MG63 (cell line): Measurements from ENCODE around the gene OXNAD1. TPM values are rescaled to one million over a fixed set of nuclear protein-coding genes. Genes with fewer than 3 reads are reported as not detected.

Experiments used
- DNase-seq: peaks from one replicate; pipeline ENCODE4 v3.0.0-alpha.2; 2020
- H3K27me3 ChIP-seq: fragments of 250-450 bp; sonication (Bioruptor Pico); 2 replicates; pipeline ENCODE4 v1.5.1; 2020; ENCODE audit warnings: mild to moderate bottlenecking, moderate library complexity
- H3K36me3 ChIP-seq: fragments of 250-450 bp; sonication (Bioruptor Pico); 2 replicates; pipeline ENCODE4 v1.5.1; 2020; ENCODE audit warnings: mild to moderate bottlenecking, moderate library complexity
- H3K4me3 ChIP-seq: fragments of 250-450 bp; sonication (Bioruptor Pico); 2 replicates; pipeline ENCODE4 v1.5.1; 2020; ENCODE audit warnings: mild to moderate bottlenecking, moderate library complexity
- H3K9me3 ChIP-seq: fragments of 250-450 bp; sonication (Bioruptor Pico); 2 replicates; pipeline ENCODE4 v1.5.1; 2020; ENCODE audit warnings: mild to moderate bottlenecking, moderate library complexity
- total RNA-seq: library from RNA; depleted of rRNA; stranded (reverse); fragments of >200 nt; shearing (Covaris generic); gene quantifications from 2 replicates; pipeline ENCODE4 v1.2.3, GENCODE V29; 2014; ENCODE audit warnings: low replicate concordance

The OXNAD1 gene
- total RNA-seq, 1 experiment from 2014 or later, result 8.8 TPM

DNA sequence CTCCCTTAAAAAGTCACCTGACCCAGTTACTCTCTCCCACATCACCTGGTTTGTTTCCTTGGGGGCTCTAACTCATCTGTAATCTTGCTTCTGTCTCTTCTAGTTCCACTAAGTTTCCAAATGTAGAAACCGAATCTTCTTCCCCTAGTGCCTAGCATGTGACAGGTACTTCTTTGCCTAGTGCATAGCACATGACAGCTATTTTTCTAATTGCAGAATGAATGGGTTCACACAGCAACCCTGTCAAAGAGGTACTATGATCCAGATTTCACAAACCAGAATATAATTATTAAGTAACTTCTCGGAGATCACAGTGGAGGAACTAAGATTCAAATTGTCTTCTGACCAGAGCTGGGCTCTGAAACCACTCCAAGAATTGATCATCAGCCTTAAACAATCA lies 7.7 kb upstream of the OXNAD1 start:
- H3K9me3 ChIP-seq, result no peaks in the 10 kb centered on the region
- no peak overlapping the region for H3K4me3 ChIP-seq
- no peak for DNase-seq

DNA sequence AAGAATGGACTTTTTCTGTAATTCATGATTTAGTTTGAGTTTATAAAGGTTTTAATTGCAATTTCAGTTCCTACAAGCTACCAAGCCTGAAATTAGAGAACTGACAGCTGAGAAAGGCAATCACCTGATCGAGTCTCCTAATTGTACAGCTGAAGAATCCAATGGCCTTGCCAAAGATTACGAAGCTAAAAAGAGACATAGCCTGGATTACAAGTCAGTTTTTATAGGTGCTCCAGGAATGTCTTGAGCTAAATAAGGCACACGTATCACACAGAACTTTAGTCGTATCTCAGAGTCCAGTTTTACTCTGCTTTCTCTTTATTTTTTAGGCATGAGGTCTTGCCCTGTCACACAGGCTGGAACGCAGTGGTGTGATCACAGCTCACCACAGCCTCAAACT lies 6.8 kb upstream of the OXNAD1 start:
- no peaks in the 10 kb centered on the region for H3K27me3 ChIP-seq
- H3K4me3 ChIP-seq, result no peak overlapping the region
- H3K9me3 ChIP-seq, result no peaks in the 10 kb centered on the region
- no peak for DNase-seq
- peaks cover 9% of the 10 kb centered on the region for H3K36me3 ChIP-seq

More for the DNA sequence above, 7.7 kb upstream of the OXNAD1 start:
- Histone ChIP-seq H3K27me3 (no peaks in the 10 kb centered on the region), H3K36me3 (peaks cover 9% of the 10 kb centered on the region)

DNA sequence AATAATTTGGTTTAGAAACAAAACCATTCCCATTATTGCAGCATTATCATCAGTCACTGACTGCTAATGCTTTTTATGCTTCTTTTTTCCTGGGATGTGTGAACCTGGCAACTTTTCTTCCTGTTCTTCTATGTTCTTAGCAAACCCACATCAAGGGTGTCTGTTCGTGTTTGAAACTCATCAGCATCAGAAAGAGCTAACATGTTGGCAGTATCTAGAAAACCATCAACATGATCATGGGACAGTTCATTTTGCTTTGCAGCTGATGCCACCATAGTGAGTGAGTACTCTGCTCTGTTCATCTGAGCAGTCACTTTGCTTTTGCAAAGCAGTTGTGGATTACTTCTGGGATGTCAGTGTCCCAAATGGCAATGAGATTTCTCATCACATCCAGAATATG lies 6.1 kb upstream of the OXNAD1 start:
- no peak for DNase-seq
- Histone ChIP-seq H3K36me3 (peaks cover 9% of the 10 kb centered on the region), H3K27me3 (no peaks in the 10 kb centered on the region), H3K9me3 (no peaks in the 10 kb centered on the region), H3K4me3 (no peak overlapping the region)

- no peak for DNase-seq
- Histone ChIP-seq H3K27me3 (no peaks in the 10 kb centered on the region), H3K36me3 (peaks cover 9% of the 10 kb centered on the region)
These were observed 5.0 kb upstream of the OXNAD1 start for GRCh38 chr3:16260046-16260445.

GRCh38 chr3:16262174-16262573 lies 2.8 kb upstream of the OXNAD1 start:
- H3K9me3 ChIP-seq, result no peaks in the 10 kb centered on the region
- no peaks in the 10 kb centered on the region for H3K27me3 ChIP-seq
- DNase-seq, result no peak
- H3K36me3 ChIP-seq, result peaks cover 9% of the 10 kb centered on the region
- H3K4me3 ChIP-seq, result no peak overlapping the region

More at GRCh38 chr3:16260046-16260445, 5.0 kb upstream of the OXNAD1 start:
- Histone ChIP-seq H3K9me3 (no peaks in the 10 kb centered on the region), H3K4me3 (no peak overlapping the region)

GRCh38 chr3:16264174-16264707 lies 771 bp upstream of the OXNAD1 start:
- DNase-seq, result no peak
- H3K36me3 ChIP-seq, result peaks cover 8% of the 10 kb centered on the region
- peak overlapping the region; percentile 89 for H3K4me3 ChIP-seq
- no peaks in the 10 kb centered on the region for H3K9me3 ChIP-seq
- H3K27me3 ChIP-seq, result no peaks in the 10 kb centered on the region

DNA sequence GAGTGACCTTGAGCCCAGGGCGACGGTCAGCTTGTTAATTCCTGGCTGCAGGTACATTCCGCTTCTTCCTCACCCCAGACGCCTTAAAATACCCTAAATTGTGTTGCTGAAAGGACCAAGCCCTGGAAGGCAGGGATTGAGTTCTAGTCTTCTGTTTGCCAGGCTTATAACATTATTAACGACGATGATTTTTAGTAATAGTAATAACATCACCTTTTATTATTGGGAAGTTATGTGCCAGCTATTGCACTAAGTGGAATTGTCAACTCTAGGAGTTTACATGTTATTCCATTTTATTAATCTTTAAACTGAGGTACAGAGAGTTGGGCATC lies 409 bp downstream of the OXNAD1 start:
- no peak for DNase-seq
- Histone ChIP-seq H3K36me3 (peaks cover 1% of the 10 kb centered on the region; the same call in 1 of the 2 replicates), H3K4me3 (peak overlapping the region; percentile 89), H3K27me3 (no peaks in the 10 kb centered on the region), H3K9me3 (no peaks in the 10 kb centered on the region)

DNA sequence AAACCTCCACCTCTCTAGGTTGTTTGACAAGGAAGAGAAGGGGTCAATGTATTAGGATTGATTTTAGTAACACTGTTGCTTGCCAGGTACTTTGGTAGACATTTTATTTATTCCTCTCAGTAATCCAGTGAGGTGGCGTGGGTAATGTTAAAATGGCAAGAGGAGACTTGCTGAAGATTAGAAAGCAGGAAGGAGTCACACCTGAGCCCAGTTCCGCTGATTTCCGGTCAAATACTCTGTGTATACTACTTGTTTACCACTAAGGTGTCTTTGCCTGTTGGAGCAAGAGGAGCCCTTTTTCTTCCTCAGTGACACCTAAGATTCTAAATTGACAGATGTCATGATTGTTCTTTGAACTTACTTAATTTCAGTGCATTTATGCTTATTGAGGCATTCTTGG lies 1.7 kb downstream of the OXNAD1 start:
- H3K36me3 ChIP-seq, result no peaks in the 10 kb centered on the region
- H3K4me3 ChIP-seq, result no peak overlapping the region
- no peaks in the 10 kb centered on the region for H3K27me3 ChIP-seq
- no peak for DNase-seq
- H3K9me3 ChIP-seq, result no peaks in the 10 kb centered on the region

GRCh38 chr3:16270855-16271254 lies 5.8 kb downstream of the OXNAD1 start:
- Histone ChIP-seq H3K27me3 (no peaks in the 10 kb centered on the region), H3K4me3 (no peak overlapping the region), H3K36me3 (no peaks in the 10 kb centered on the region), H3K9me3 (no peaks in the 10 kb centered on the region)
- DNase-seq, result no peak

GRCh38 chr3:16272588-16272987 lies 7.6 kb downstream of the OXNAD1 start:
- Histone ChIP-seq H3K36me3 (no peaks in the 10 kb centered on the region), H3K4me3 (no peak overlapping the region), H3K27me3 (no peaks in the 10 kb centered on the region), H3K9me3 (no peaks in the 10 kb centered on the region)
- DNase-seq, result no peak

DNA sequence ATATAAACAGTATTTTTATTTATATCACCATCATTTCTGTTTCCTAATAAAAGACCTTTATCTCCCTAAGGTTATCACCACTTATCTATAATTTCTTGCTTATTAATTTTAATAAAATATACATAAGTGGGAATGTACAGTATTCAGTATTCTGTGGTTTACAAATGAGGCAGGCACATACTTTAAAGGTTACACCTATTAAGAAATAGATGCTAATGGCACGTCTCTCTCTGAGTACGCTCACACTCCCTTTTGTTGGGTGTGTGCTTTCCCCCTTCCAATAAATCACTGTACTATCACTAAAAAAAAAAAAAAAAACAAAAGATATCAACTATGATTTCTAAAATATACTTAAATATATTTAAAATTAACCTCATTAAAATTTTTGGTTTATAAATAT lies 8.9 kb downstream of the OXNAD1 start:
- no peaks in the 10 kb centered on the region for H3K36me3 ChIP-seq
- no peaks in the 10 kb centered on the region for H3K9me3 ChIP-seq
- no peaks in the 10 kb centered on the region for H3K27me3 ChIP-seq
- no peak overlapping the region for H3K4me3 ChIP-seq
- no peak for DNase-seq

GRCh38 chr3:16277471-16277870 lies 12.5 kb downstream of the OXNAD1 start:
- no peaks in the 10 kb centered on the region for H3K36me3 ChIP-seq
- H3K27me3 ChIP-seq, result no peaks in the 10 kb centered on the region
- H3K9me3 ChIP-seq, result no peaks in the 10 kb centered on the region
- H3K4me3 ChIP-seq, result no peak overlapping the region
- DNase-seq, result no peak

DNA sequence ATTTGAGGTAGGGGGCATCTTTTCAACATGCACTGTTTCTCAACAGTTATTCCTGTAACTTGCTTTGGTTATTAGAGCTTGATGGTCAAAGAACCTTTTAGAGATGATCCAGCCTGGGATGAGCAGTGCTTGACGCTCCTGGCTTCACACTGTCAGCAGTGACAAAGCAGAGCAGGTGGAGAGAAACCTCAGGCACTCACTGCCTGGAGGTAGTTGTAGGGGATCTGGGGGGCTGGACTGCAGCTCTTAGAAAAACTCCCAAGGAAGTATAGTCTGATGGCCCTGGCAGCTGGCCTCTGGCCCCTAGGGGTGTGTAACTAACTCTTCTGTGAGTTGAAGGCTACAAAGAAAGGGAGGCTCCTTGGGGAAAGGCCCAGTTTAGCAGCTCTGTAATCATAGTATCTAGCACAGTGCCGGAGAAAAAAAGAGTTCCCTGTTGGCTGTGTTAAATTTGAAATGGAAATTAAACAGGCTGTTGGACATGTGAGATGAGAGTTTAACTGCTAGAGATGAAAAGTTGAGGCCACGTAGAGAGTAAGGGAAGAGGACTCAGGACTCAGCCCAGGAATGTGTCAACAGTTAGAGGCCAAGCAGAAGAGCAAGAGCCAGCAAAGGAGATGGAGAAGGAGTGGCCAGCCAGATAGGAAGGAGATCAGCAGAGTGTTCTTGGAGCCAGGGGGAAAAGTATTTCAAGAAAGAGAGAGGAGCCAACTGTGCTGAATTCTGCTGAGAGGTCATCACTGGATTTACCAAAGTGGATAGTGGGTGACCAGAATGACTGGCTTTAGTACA lies 14.2 kb downstream of the OXNAD1 start:
- DNase-seq, result no peak
- Histone ChIP-seq H3K36me3 (no peaks in the 10 kb centered on the region), H3K9me3 (no peaks in the 10 kb centered on the region)

DNA sequence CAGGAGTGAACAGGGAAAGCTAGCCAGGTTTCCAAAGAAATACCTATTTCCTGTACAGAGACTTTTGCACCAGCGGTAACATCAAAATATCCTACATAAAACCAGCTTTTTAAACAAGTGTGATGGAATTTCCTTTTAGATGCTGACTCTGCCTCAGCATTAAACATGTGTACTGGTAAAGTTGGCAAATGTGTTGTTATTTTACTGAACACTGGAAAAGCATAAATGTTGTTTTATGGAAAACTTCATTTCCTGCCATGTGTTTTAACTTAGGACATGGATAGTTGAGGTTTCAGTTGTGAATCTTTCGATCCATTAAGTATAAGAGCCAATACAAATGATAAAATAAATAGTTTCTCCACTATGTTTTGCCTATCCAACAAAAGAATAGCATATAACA lies 15.7 kb downstream of the OXNAD1 start:
- H3K36me3 ChIP-seq, result no peaks in the 10 kb centered on the region
- no peak overlapping the region for H3K4me3 ChIP-seq
- H3K27me3 ChIP-seq, result no peaks in the 10 kb centered on the region
- H3K9me3 ChIP-seq, result no peaks in the 10 kb centered on the region
- DNase-seq, result no peak

More for the DNA sequence above, 14.2 kb downstream of the OXNAD1 start:
- no peaks in the 10 kb centered on the region for H3K27me3 ChIP-seq
- H3K4me3 ChIP-seq, result no peak overlapping the region

DNA sequence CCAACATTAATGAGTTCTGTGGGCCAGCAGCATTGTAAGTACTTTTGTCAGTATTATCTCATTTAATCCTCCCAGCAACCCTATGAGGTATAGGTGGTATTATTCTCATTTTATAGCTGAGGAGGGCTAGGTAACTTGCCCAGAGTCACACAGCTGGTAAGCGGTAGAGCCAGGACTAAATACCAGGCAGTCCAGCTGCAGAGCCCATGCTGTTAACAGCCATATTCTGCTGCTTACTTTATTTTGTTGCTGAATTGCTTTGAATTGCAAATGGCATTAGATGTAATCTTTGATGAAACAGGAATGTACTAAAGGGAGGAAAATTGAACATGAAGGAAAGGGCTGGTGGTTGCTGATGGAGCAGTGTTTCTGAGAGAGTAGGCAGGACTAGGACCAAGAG lies 19.6 kb downstream of the OXNAD1 start:
- Histone ChIP-seq H3K36me3 (no peaks in the 10 kb centered on the region), H3K27me3 (no peaks in the 10 kb centered on the region), H3K4me3 (no peak overlapping the region), H3K9me3 (no peaks in the 10 kb centered on the region)
- no peak for DNase-seq

GRCh38 chr3:16286161-16286560 lies 21.1 kb downstream of the OXNAD1 start:
- DNase-seq, result no peak
- no peak overlapping the region for H3K4me3 ChIP-seq
- H3K36me3 ChIP-seq, result no peaks in the 10 kb centered on the region
- no peaks in the 10 kb centered on the region for H3K27me3 ChIP-seq
- H3K9me3 ChIP-seq, result no peaks in the 10 kb centered on the region

DNA sequence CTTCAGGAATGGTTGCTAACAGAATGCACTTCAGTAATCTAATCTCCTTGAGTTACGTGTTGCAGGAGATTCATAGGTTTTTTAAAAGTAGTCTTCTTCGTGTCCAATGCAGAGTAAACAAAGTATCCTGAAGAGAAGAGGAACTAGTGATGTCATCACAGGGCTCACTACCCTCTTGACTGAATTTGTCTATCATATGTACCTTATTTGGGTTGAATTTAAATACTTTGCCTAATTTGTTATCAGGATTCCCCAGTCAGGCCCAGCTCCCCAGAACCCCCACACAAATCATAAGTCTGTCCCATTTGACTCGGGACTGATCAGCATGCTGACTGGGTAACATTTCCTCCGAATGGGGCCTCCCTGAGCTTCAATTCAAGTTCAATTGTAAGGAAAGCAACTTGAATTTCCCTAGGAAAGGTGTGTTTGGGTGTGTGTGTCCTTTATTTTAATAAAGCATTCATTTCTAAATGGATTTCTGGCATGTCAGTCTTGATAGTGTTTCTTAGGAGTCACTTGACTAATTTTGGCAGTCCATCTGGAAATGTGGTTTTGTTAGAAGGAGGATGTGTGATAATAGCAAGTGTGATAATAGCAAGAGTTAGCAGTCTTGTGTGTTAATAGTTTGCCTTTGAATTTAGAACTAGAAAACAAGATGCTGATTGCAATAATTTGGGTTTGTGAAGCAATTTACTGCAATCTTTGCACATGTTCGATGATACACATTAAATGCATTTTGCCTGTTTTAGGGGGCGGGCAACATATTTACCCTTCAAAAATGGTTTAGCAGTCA lies 21.9 kb downstream of the OXNAD1 start:
- Histone ChIP-seq H3K9me3 (no peaks in the 10 kb centered on the region), H3K27me3 (no peaks in the 10 kb centered on the region), H3K36me3 (no peaks in the 10 kb centered on the region), H3K4me3 (no peak overlapping the region)
- no peak for DNase-seq
